K562 (cell line): Measurements from ENCODE around the gene TLN1. TPM values are rescaled to one million over a fixed set of nuclear protein-coding genes. Genes with fewer than 3 reads are reported as not detected.

Source experiments
- ATAC-seq: fragments of 200-7000 bp; cut with Tn5 transposase; 3 replicates; pipeline ENCODE4 v1.9.1; 2020; ENCODE audit warnings: moderate library complexity
- BruUV-seq: library from RNA; stranded (reverse); fragments of 400-500 nt; replicated peaks from 2 replicates; lab custom pipeline; 2021; lab: Mats Ljungman, UMichigan
- CTCF ChIA-PET: fragments of 300-600 bp; formaldehyde crosslinking; extraction: SDS; loops from one replicate; lab custom pipeline; 2021; ENCODE audit warnings: low intra/inter-chr PET ratio; lab: Yijun Ruan, JAX
- POLR2A ChIA-PET: fragments of 300-600, 350-650 bp; sonication (Branson Sonifier 250); formaldehyde crosslinking; extraction: SDS; loops from one replicate; lab custom pipeline; 2021; ENCODE audit warnings: antibody characterized with exemption, inconsistent platforms; lab: Yijun Ruan, JAX
- DNase-seq, 4 experiments: peaks; one replicate each; pipeline versions ENCODE4 v3.0.0 to v3.0.0-alpha.2; 2011 to 2018; ENCODE audit warnings: low spot score in 3 of 4, mixed read lengths in 3 of 4; ENCODE audit errors: extremely low read depth in 1 of 4
- FAIRE-seq: peaks from 2 replicates; lab custom pipeline; 2011; peaks lifted over from hg19 to GRCh38; lab: Jason Lieb, UNC
- H2AFZ ChIP-seq: 2 replicates; pipeline ENCODE4 v1.6.0; 2011; ENCODE audit warnings: low read depth, low read length, control low read depth, inconsistent platforms
- H3K27ac ChIP-seq: fragments of 200-600 bp; 3 replicates; pipeline ENCODE4 v1.8.0; 2011; ENCODE audit warnings: low read depth, mild to moderate bottlenecking, control low read depth, inconsistent platforms, low read length, moderate library complexity, mixed read lengths; ENCODE audit errors: extremely low read depth
- H3K27me3 ChIP-seq, 2 experiments: fragments of 300-600 bp in 1 of 2; 2 replicates in 1 of 2; 3 replicates in 1 of 2; pipeline versions ENCODE4 v1.6.0 to v1.8.0; 2011; ENCODE audit warnings: inconsistent platforms in 2 of 2, low read length in 2 of 2, mild to moderate bottlenecking in 1 of 2, mixed read lengths in 1 of 2, moderate library complexity in 1 of 2; ENCODE audit not compliant: control insufficient read depth in 2 of 2, insufficient read depth in 2 of 2
- H3K36me3 ChIP-seq: fragments of 300-600 bp; 3 replicates; pipeline ENCODE4 v1.8.0; 2011; ENCODE audit warnings: mild to moderate bottlenecking, low read length, inconsistent platforms; ENCODE audit not compliant: control insufficient read depth, insufficient read depth
- H3K4me1 ChIP-seq, 2 experiments: fragments of 200-600 bp in 1 of 2; replicated peaks in 1 of 2; 2 replicates in 1 of 2; 3 replicates in 1 of 2; pipeline versions ENCODE4 v1.5.1 to v1.8.0; 2011; ENCODE audit warnings: inconsistent platforms in 2 of 2, low read length in 2 of 2, mild to moderate bottlenecking in 1 of 2, mixed read lengths in 1 of 2, moderate library complexity in 1 of 2; ENCODE audit not compliant: control insufficient read depth in 2 of 2, insufficient read depth in 2 of 2
- H3K4me2 ChIP-seq: 2 replicates; pipeline ENCODE4 v1.6.1; 2011; ENCODE audit warnings: low read length, control low read depth, inconsistent platforms, mixed read lengths; ENCODE audit not compliant: insufficient read depth
- H3K4me3 ChIP-seq: fragments of 200-600 bp; sonication (generic), shearing (Covaris generic); 2 replicates; pipeline ENCODE4 v1.5.1; 2016; ENCODE audit warnings: control low read depth, inconsistent platforms
- H3K79me2 ChIP-seq: fragments of 200-600 bp; 3 replicates; pipeline ENCODE4 v1.8.0; 2011; ENCODE audit warnings: low read length, inconsistent platforms; ENCODE audit not compliant: control insufficient read depth, insufficient read depth
- H3K9ac ChIP-seq, 2 experiments: 2 replicates each; pipeline versions ENCODE4 v1.6.0 to v1.6.1; 2011; ENCODE audit warnings: low read depth in 2 of 2, low read length in 2 of 2, control low read depth in 1 of 2, inconsistent platforms in 1 of 2, mild to moderate bottlenecking in 1 of 2, mixed read lengths in 1 of 2; ENCODE audit not compliant: insufficient read depth in 1 of 2
- H3K9me1 ChIP-seq: one replicate; pipeline ENCODE4 v1.6.0; 2011; ENCODE audit warnings: inconsistent platforms, mild to moderate bottlenecking, low read length, moderate library complexity; ENCODE audit not compliant: control insufficient read depth, insufficient read depth
- H3K9me3 ChIP-seq: replicated peaks from 2 replicates; pipeline ENCODE4 v1.5.1; 2011; ENCODE audit warnings: low read depth, low read length, inconsistent platforms; ENCODE audit not compliant: control insufficient read depth, insufficient read depth
- H4K20me1 ChIP-seq: replicated peaks from 2 replicates; pipeline ENCODE4 v1.6.1; 2011; ENCODE audit warnings: low read length, inconsistent platforms, mixed read lengths; ENCODE audit not compliant: control insufficient read depth, insufficient read depth
- CBFA2T2 ChIP-seq: fragments of 450-650 bp; conservative IDR thresholded peaks from 2 replicates; pipeline ENCODE4 v1.6.1; 2017; ENCODE audit warnings: mild to moderate bottlenecking
- CBFA2T3 ChIP-seq: fragments of 450-650 bp; IDR thresholded peaks from 2 replicates; pipeline ENCODE4 v1.6.1; 2017
- CREM ChIP-seq: IDR thresholded peaks from 2 replicates; pipeline ENCODE4 v1.6.1; 2014; ENCODE audit warnings: antibody characterized with exemption, low read depth
- EHMT2 ChIP-seq: fragments of 450-650 bp; IDR thresholded peaks from 2 replicates; pipeline ENCODE4 v1.6.1; 2018; ENCODE audit warnings: antibody characterized with exemption
- ERF ChIP-seq: fragments of 450-650 bp; formaldehyde crosslinking; IDR thresholded peaks from 2 replicates; pipeline ENCODE4 v1.4.0; 2020; ENCODE audit warnings: mild to moderate bottlenecking, mixed read lengths
- FUS ChIP-seq: fragments of 200-400 bp; formaldehyde crosslinking; optimal IDR thresholded peaks from 2 replicates; pipeline ENCODE3; 2017; ENCODE audit warnings: low read depth, low read length
- HOMEZ ChIP-seq: fragments of 250-450 bp; sonication (Bioruptor Pico); IDR thresholded peaks from 2 replicates; pipeline ENCODE4 v1.4.0; 2020; ENCODE audit warnings: mild to moderate bottlenecking, moderate library complexity
- KLF10 ChIP-seq: fragments of 250-450 bp; sonication (Bioruptor Pico); IDR thresholded peaks from 2 replicates; pipeline ENCODE4 v1.6.1; 2021; ENCODE audit warnings: matching md5 sums
- L3MBTL2 ChIP-seq: fragments of 450-650 bp; IDR thresholded peaks from 2 replicates; pipeline ENCODE4 v1.6.1; 2016; ENCODE audit warnings: mild to moderate bottlenecking, moderate library complexity
- LEF1 ChIP-seq: fragments of 450-650 bp; IDR thresholded peaks from 2 replicates; pipeline ENCODE4 v1.6.1; 2016; ENCODE audit warnings: mild to moderate bottlenecking
- MTF1 ChIP-seq: fragments of 250-450 bp; sonication (Bioruptor Pico); IDR thresholded peaks from 2 replicates; pipeline ENCODE4 v1.9.0; 2021; ENCODE audit warnings: moderate library complexity, mild to moderate bottlenecking, inconsistent platforms, borderline replicate concordance
- NCOA1 ChIP-seq: fragments of 450-650 bp; IDR thresholded peaks from 2 replicates; pipeline ENCODE4 v1.6.1; 2016; ENCODE audit warnings: low read depth
- NCOA2 ChIP-seq, 2 experiments: fragments of 450-650 bp; IDR thresholded peaks; 2 replicates each; pipeline ENCODE4 v1.6.1; 2018; ENCODE audit warnings: mild to moderate bottlenecking in 2 of 2, moderate library complexity in 1 of 2; ENCODE audit not compliant: partially characterized antibody in 2 of 2
- POLR2A ChIP-seq: fragments of 450-650 bp; conservative IDR thresholded peaks from 2 replicates; pipeline ENCODE4 v1.6.1; 2016
- RFX1 ChIP-seq: fragments of 450-650 bp; IDR thresholded peaks from 2 replicates; pipeline ENCODE4 v1.6.1; 2016; ENCODE audit warnings: mild to moderate bottlenecking, moderate library complexity
- RUNX1 ChIP-seq: sonication (generic); IDR thresholded peaks from 2 replicates; pipeline ENCODE4 v1.6.1; 2016; ENCODE audit warnings: antibody characterized with exemption, low read depth
- SLC30A9 ChIP-seq: fragments of 250-450 bp; sonication (Bioruptor Pico); IDR thresholded peaks from 2 replicates; pipeline ENCODE4 v1.8.0; 2022; ENCODE audit warnings: mild to moderate bottlenecking, moderate library complexity
- SP2 ChIP-seq: IDR thresholded peaks from 2 replicates; pipeline ENCODE4 v1.6.1; 2011; ENCODE audit warnings: mild to moderate bottlenecking, low read depth, low read length, moderate library complexity; ENCODE audit not compliant: poor library complexity, severe bottlenecking; ENCODE audit errors: extremely low read depth
- TAL1 ChIP-seq: fragments of 450-650 bp; IDR thresholded peaks from 2 replicates; pipeline ENCODE4 v1.6.1; 2016; ENCODE audit warnings: mild to moderate bottlenecking
- TCFL5 ChIP-seq: fragments of 250-450 bp; sonication (Bioruptor Pico); conservative IDR thresholded peaks from 2 replicates; pipeline ENCODE4 v1.6.1; 2021; ENCODE audit warnings: mild to moderate bottlenecking, moderate library complexity, matching md5 sums
- TFAM ChIP-seq: fragments of 250-450 bp; sonication (Bioruptor Pico); conservative IDR thresholded peaks from 2 replicates; pipeline ENCODE4 v1.5.0; 2021; ENCODE audit warnings: mild to moderate bottlenecking, moderate library complexity
- ZFX ChIP-seq: sonication (generic); formaldehyde crosslinking; IDR thresholded peaks from 2 replicates; pipeline ENCODE4 v1.8.0; 2022; ENCODE audit warnings: mild to moderate bottlenecking, missing genetic modification reagents, moderate library complexity
- ZNF232 ChIP-seq: sonication (generic); formaldehyde crosslinking; IDR thresholded peaks from 2 replicates; pipeline ENCODE4 v1.8.0; 2022; ENCODE audit warnings: mild to moderate bottlenecking, missing genetic modification reagents
- ZNF696 ChIP-seq: fragments of 250-450 bp; sonication (Bioruptor Pico); conservative IDR thresholded peaks from 2 replicates; pipeline ENCODE4 v1.4.0; 2020; ENCODE audit warnings: mild to moderate bottlenecking, moderate library complexity
- ZNF717 ChIP-seq: fragments of 250-450 bp; sonication (Bioruptor Pico); IDR thresholded peaks from 2 replicates; pipeline ENCODE4 v1.5.0; 2021
- ZNF785 ChIP-seq: fragments of 250-450 bp; sonication (Bioruptor Pico); IDR thresholded peaks from 2 replicates; pipeline ENCODE4 v1.4.0; 2020; ENCODE audit warnings: mild to moderate bottlenecking
- WGBS: fragments of 100-300 bp; shearing (Covaris generic); methylation state at CpG from one replicate; pipeline ENCODE4 v1.1.6; 2016; ENCODE audit warnings: low coverage, mixed read lengths; ENCODE audit not compliant: insufficient coverage; ENCODE audit errors: missing lambda C conversion rate; 5-methylcytosine and 5-hydroxymethylcytosine counted together
- in situ Hi-C: fragments of 300-500 bp; cut with MboI; formaldehyde crosslinking; loops from 4 replicates; pipeline ENCODE4 v1.15.0; 2018; ENCODE audit warnings: inconsistent platforms, mixed read lengths
- intact Hi-C: fragments of 100-400 bp; cut with micrococcal nuclease; formaldehyde crosslinking; loops from 2 replicates; pipeline ENCODE4 v1.14.2; 2022
- polyA plus RNA-seq, 8 experiments: library from polyadenylated mRNA; depleted of rRNA in 4 of 8; stranded (reverse) in 5 of 8; unstranded in 3 of 8; fragments of >200 nt; fragmentation: Nextera tagmentation in 2 of 8; fragmentation: Illumina TruSeq in 1 of 8; extraction: Ambion mirVana in 2 of 8; extraction: Trizol in 1 of 8; gene quantifications; 2 replicates each; pipeline versions ENCODE4 v1.2.1 to v1.2.3, GENCODE V29; 2011 to 2014; ENCODE audit warnings: inconsistent platforms in 1 of 8, missing spikeins in 1 of 8
- total RNA-seq, 7 experiments: library from RNA; depleted of rRNA in 6 of 7; stranded (reverse); fragments of >200 nt in 6 of 7; fragmentation: Illumina TruSeq in 2 of 7; extraction: Trizol in 2 of 7; gene quantifications; 2 replicates each; pipeline versions ENCODE4 v1.2.1 to v1.2.3, GENCODE V29; 2011 to 2021; ENCODE audit warnings: low replicate concordance in 1 of 7

Gene TLN1
- total and polyA plus RNA-seq, 9 of the 15 experiments (the other 6 are each of a cell fraction or from before 2014, with no cell fraction given) = 3.6 to 240 (median 54.8) TPM

GRCh38 chr9:35728041-35728971 is 3.7 kb downstream of the TLN1 start:
- POLR2A ChIA-PET = interaction anchor here (0.6 to 3.0 kb wide), 18 partner anchors 10 to 651 kb away, joined by 3 to 21 read pairs (median 4); partner anchors contain the start of genes ARHGEF39, GBA2 and RGP1
- TF ChIP-seq CREM (peak; percentile 70; the same call in 1 of the 2 replicates), TAL1 (peak; percentile 93), FUS (no peak), NCOA2 (IDR thresholded peaks at IDR 0.05; ENCODE audit: partially characterized antibody in 2 of 2) (peak in 1 of 2 experiments; percentile 72), L3MBTL2 (no peak), LEF1 (peak; percentile 87; the same call in 1 of the 2 replicates), TCFL5 (CRISPR knock-in tag) (no peak), NCOA1 (peak; percentile 89), ZNF232 (CRISPR knock-in tag) (no peak), ZNF785 (CRISPR knock-in tag) (no peak), ERF (CRISPR knock-in tag) (no peak), TFAM (CRISPR knock-in tag) (no peak), CBFA2T2 (peak; percentile 95), SP2 (no peak), RUNX1 (no peak), ZFX (CRISPR knock-in tag) (no peak), SLC30A9 (CRISPR knock-in tag) (no peak), CBFA2T3 (peak; percentile 98), ZNF696 (CRISPR knock-in tag) (no peak), KLF10 (no peak), MTF1 (CRISPR knock-in tag) (no peak), POLR2A (peak; percentile 82), ZNF717 (CRISPR knock-in tag) (no peak), EHMT2 (0 out of 2 replicates have a peak, but pooled peaks have one; percentile 18), HOMEZ (CRISPR knock-in tag) (no peak), RFX1 (no peak)

More at GRCh38 chr9:35728041-35728971, 3.7 kb downstream of the TLN1 start:
- Histone ChIP-seq H4K20me1 (peaks cover 11% of the 10 kb centered on the region; the same call in 1 of the 2 replicates), H2AFZ (no peak overlapping the region), H3K27ac (peak overlapping the region; percentile 97), H3K4me1 (peaks cover 35 to 37% of the 10 kb centered on the region in 2 experiments), H3K79me2 (peaks cover 74% of the 10 kb centered on the region), H3K36me3 (peaks cover 54% of the 10 kb centered on the region), H3K4me2 (peak overlapping the region; percentile 94), H3K9ac (peak overlapping the region; percentile 85 to 87), H3K9me1 (peaks cover 8% of the 10 kb centered on the region), H3K4me3 (peak overlapping the region; percentile 85), H3K9me3 (no peaks in the 10 kb centered on the region), H3K27me3 (no peaks in the 10 kb centered on the region)
- WGBS = 0% methylated on average over 10 of the region's 10 CpGs
- CTCF ChIA-PET = no interaction called here
- intact Hi-C loops (loop anchor here (2.0 kb wide), 1 partner anchor 32 kb away; no protein-coding TSS in a partner anchor), in situ Hi-C loops (no loop called here)
- no TSS peak for BruUV-seq
- peak; percentile 88 for FAIRE-seq
- peak; percentile 24 to 85 (median 46) for DNase-seq
- ATAC-seq = peak; percentile 48
